Psoas muscle (tissue), 8 donors: ENCODE measurements around the gene PPP1CC. TPM values are rescaled to one million over a fixed set of nuclear protein-coding genes. Genes with fewer than 3 reads are reported as not detected.
"Not testable (repeated sequence)": the region's sequence is repeated elsewhere in the genome, so short reads cannot be mapped to it uniquely, and the experiment has no call there.

Experiments
- ATAC-seq, 4 donors: fragments of 200-7000 bp; cut with Tn5 transposase; one replicate each; pipeline ENCODE4 v1.9.1; 2020; ENCODE audit warnings: moderate library complexity in 3 of 4, mild to moderate bottlenecking in 2 of 4
- DNase-seq, 2 donors: peaks; one replicate each; pipeline ENCODE4 v3.0.0-alpha.2; 2020
- H3K27ac ChIP-seq: fragments of 200-600 bp; one replicate; pipeline ENCODE4 v1.8.0; 2022
- H3K27me3 ChIP-seq, 3 donors: fragments of 200-600 bp in 1 of 3; one replicate each; pipeline versions ENCODE4 v1.6.1 to v1.8.0; 2013 to 2022; ENCODE audit warnings: low read length in 2 of 3, mild to moderate bottlenecking in 2 of 3, moderate library complexity in 1 of 3; ENCODE audit not compliant: insufficient read depth in 3 of 3
- H3K36me3 ChIP-seq, 2 donors: fragments of 200-600 bp in 1 of 2; one replicate each; pipeline versions ENCODE4 v1.6.1 to v1.8.0; 2013 to 2022; ENCODE audit warnings: low read depth in 1 of 2, mild to moderate bottlenecking in 1 of 2, moderate library complexity in 1 of 2; ENCODE audit not compliant: insufficient read depth in 1 of 2
- H3K4me1 ChIP-seq: fragments of 200-600 bp; one replicate; pipeline ENCODE4 v1.8.0; 2022
- H3K4me3 ChIP-seq: fragments of 200-600 bp; one replicate; pipeline ENCODE4 v1.8.0; 2022; ENCODE audit warnings: mild to moderate bottlenecking
- H3K9me3 ChIP-seq: fragments of 200-600 bp; one replicate; pipeline ENCODE4 v1.8.0; 2022
- CTCF ChIP-seq: fragments of 200-600 bp; IDR thresholded peaks from one replicate; pipeline ENCODE4 v1.8.0; 2022; ENCODE audit warnings: antibody characterized with exemption
- WGBS, 3 donors: extraction: QIAGEN DNeasy Blood & Tissue Kit; methylation state at CpG; one replicate each; pipeline versions ENCODE4 v1.1.6 to v1.1.7; 2013; 5-methylcytosine and 5-hydroxymethylcytosine counted together
- intact Hi-C, 2 donors: fragments of 100-400 bp; cut with DNase I; formaldehyde crosslinking; loops; one replicate each; pipeline versions ENCODE4 v1.11.0 to v1.14.2; 2022
- polyA plus RNA-seq, 3 donors: library from polyadenylated mRNA; stranded (reverse); fragments of 200-250 nt; gene quantifications; one replicate each; pipeline ENCODE4 v1.2.3, GENCODE V29; 2013
- total RNA-seq, 4 donors: library from RNA; stranded (reverse); fragmentation: NEBNext Ultra II Directional in 2 of 4; extraction: Animal tissue kit (Norgen Biotek cat#: 25700) in 2 of 4; gene quantifications; one replicate each; pipeline versions ENCODE4 v1.2.1 to v1.2.4, GENCODE V29; 2021 to 2023
- donor health status: healthy with polysubstance abuse.
- donor health status: DM: no; HTN: no; CAD: no; lungs with moderate emphysema.
- donor health status: Bipolar disorder and iron deficiency.
- donor health status: healthy.
- donor health status: DM: yes; HTN: yes; CAD: no.
- donor health status: DM: no; HTN: no; CAD: no.
- donor health status: DM: no; HTN: no; CAD: no.
- donor health status: DM: yes; HTN: yes; CAD: no.

The PPP1CC gene
- total and polyA plus RNA-seq, 7 donors: 82.5 to 222 (median 129) TPM

- DNase-seq (no peak), ATAC-seq (no peak)
- H3K36me3 ChIP-seq: peaks cover 7 to 98% of the 10 kb centered on the region in 2 donors
- H3K9me3 ChIP-seq: no peaks in the 10 kb centered on the region
- no peak for TF ChIP-seq CTCF
- H3K27ac ChIP-seq: no peak overlapping the region
- no peaks in the 10 kb centered on the region for H3K27me3 ChIP-seq
- 87 to 91% (median 90%) methylated on average over 9 of the region's 9 CpGs for WGBS, 3 donors
- intact Hi-C loops: no loop called here
- H3K4me3 ChIP-seq: no peak overlapping the region
- no peaks in the 10 kb centered on the region for H3K4me1 ChIP-seq
Observed at GRCh38 chr12:110726708-110727369, 15.9 kb downstream of the PPP1CC start.

- ATAC-seq (no peak), DNase-seq (no peak)
- no peaks in the 10 kb centered on the region for H3K9me3 ChIP-seq
- H3K27me3 ChIP-seq: no peaks in the 10 kb centered on the region
- peaks cover 7 to 98% of the 10 kb centered on the region in 2 donors for H3K36me3 ChIP-seq
- H3K4me3 ChIP-seq: no peak overlapping the region
- no peak for TF ChIP-seq CTCF
- intact Hi-C loops: no loop called here
- H3K27ac ChIP-seq: no peak overlapping the region
- H3K4me1 ChIP-seq: no peaks in the 10 kb centered on the region
- 96 to 99% (median 97%) methylated on average over 4 of the region's 4 CpGs for WGBS, 3 donors
Observed at GRCh38 chr12:110726028-110726427, 16.7 kb downstream of the PPP1CC start.

- TF ChIP-seq CTCF: no peak
- intact Hi-C loops: no loop called here
- H3K36me3 ChIP-seq: peaks cover 10 to 98% of the 10 kb centered on the region in 2 donors
- no peak overlapping the region for H3K27ac ChIP-seq
- H3K27me3 ChIP-seq: no peaks in the 10 kb centered on the region
- ATAC-seq: peak in 3 of 4 donors; percentile 62 to 73 (median 66)
- H3K9me3 ChIP-seq: no peaks in the 10 kb centered on the region
- H3K4me1 ChIP-seq: no peaks in the 10 kb centered on the region
- no peak for DNase-seq
- no peak overlapping the region for H3K4me3 ChIP-seq
- 40 to 57% (median 50%) methylated on average over 4 of the region's 4 CpGs for WGBS, 3 donors
Observed at GRCh38 chr12:110725267-110725666, 17.4 kb downstream of the PPP1CC start.

- H3K36me3 ChIP-seq: peaks cover 8 to 98% of the 10 kb centered on the region in 2 donors
- H3K27me3 ChIP-seq, intact Hi-C loops, H3K27ac ChIP-seq, DNase-seq, H3K4me3 ChIP-seq, H3K9me3 ChIP-seq, H3K4me1 ChIP-seq, ATAC-seq: not testable (repeated sequence)
- 88 to 94% (median 94%) methylated on average over 3 of the region's 3 CpGs for WGBS, 3 donors
Observed at GRCh38 chr12:110722892-110723291, 19.8 kb downstream of the PPP1CC start.

GRCh38 chr12:110721570-110721969 is 21.1 kb downstream of the PPP1CC start:
- intact Hi-C loops: no loop called here
- Histone ChIP-seq H3K4me3 (no peak overlapping the region), H3K36me3 (peaks cover 8 to 98% of the 10 kb centered on the region in 2 donors), H3K9me3 (no peaks in the 10 kb centered on the region), H3K4me1 (no peaks in the 10 kb centered on the region), H3K27ac (no peak overlapping the region), H3K27me3 (no peaks in the 10 kb centered on the region)
- no peak for ATAC-seq
- TF ChIP-seq CTCF: no peak
- DNase-seq: no peak
